Mucosa of descending colon (tissue), 3 donors: ENCODE results near the gene ABCF2. TPM values are rescaled to one million over a fixed set of nuclear protein-coding genes. Genes with fewer than 3 reads are reported as not detected.

Source experiments
- ATAC-seq: fragments of 200-7000 bp; cut with Tn5 transposase; one replicate; pipeline ENCODE4 v1.9.1; 2020; ENCODE audit warnings: mild to moderate bottlenecking, moderate library complexity
- DNase-seq, 3 donors: peaks; one replicate each; pipeline ENCODE4 v3.0.0-alpha.2; 2020
- H3K36me3 ChIP-seq: fragments of 200-600 bp; one replicate; pipeline ENCODE4 v1.8.0; 2021; ENCODE audit warnings: low read depth, mild to moderate bottlenecking
- H3K4me1 ChIP-seq: fragments of 200-600 bp; one replicate; pipeline ENCODE4 v1.8.0; 2021; ENCODE audit warnings: low read depth, mild to moderate bottlenecking
- H3K4me3 ChIP-seq: fragments of 200-600 bp; one replicate; pipeline ENCODE4 v1.8.0; 2021; ENCODE audit warnings: mild to moderate bottlenecking
- H3K9me3 ChIP-seq: fragments of 200-600 bp; one replicate; pipeline ENCODE4 v1.8.0; 2021; ENCODE audit warnings: mild to moderate bottlenecking
- CTCF ChIP-seq: fragments of 200-600 bp; IDR thresholded peaks from one replicate; pipeline ENCODE4 v1.8.0; 2022; ENCODE audit warnings: antibody characterized with exemption, mild to moderate bottlenecking
- intact Hi-C, 2 donors: fragments of 100-400 bp; cut with DNase I in 1 of 2; cut with micrococcal nuclease in 1 of 2; formaldehyde crosslinking; loops; one replicate each; pipeline versions ENCODE4 v1.11.0 to v1.11.1; 2022; cut with DNase I, micrococcal nuclease
- total RNA-seq, 3 donors: library from RNA; stranded (reverse); fragmentation: NEBNext Ultra II Directional in 2 of 3; extraction: Animal tissue kit (Norgen Biotek cat#: 25700) in 2 of 3; gene quantifications; one replicate each; pipeline versions ENCODE4 v1.2.1 to v1.2.4, GENCODE V29; 2021 to 2023
- donor health status: DM: no; HTN: no; CAD: no; lungs with moderate emphysema.
- donor health status: DM: no; HTN: no; CAD: no.
- donor health status: DM: no; HTN: yes; CAD: no.

ABCF2 gene
- total RNA-seq, 3 donors from 2014 or later: 27.0 to 36.4 (median 28.4) TPM

DNA sequence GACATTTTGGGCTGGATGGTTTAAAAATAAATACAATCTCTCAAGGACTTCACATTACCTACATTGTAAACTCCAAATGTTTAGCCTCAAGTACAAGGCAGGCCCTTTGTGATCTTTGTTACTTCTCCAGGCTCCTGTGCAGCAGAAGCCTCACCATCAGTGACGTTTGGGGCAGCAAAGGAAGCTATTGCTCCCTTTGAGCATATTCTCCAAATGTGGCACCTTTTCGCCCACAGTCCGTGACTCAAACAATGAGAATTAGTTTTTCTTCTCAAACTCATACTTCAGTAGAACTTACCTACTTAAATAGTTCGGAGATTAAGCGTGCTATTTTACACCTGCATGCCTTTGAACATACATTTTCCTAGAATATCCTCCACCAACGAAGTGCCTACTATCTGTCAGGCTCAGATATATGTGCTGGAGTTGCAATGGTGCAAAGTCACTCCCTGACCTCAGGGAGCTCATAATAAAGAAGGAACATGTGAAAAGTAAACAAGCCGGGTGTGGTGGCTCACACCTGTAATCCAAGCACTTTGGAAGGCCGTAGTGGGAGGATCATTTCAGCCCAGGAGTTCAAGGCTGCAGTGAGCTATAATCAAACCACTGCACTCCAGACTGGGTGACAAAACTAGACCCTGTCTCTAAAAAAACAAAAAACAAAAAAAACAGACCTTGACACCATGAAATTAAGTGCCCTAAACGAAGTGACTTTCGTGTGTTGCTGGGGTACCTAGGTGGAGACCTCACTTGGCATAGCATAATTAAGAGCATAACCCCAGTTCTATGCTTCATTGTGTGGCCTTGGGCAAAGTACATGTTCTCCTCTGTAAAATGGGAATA, 1.2 kb upstream of the ABCF2 start:
- peaks cover 33% of the 10 kb centered on the region for H3K4me1 ChIP-seq
- intact Hi-C loops: no loop called here
- no peaks in the 10 kb centered on the region for H3K36me3 ChIP-seq
- peak; percentile 54 for ATAC-seq
- no peaks in the 10 kb centered on the region for H3K9me3 ChIP-seq
- TF ChIP-seq CTCF: no peak
- DNase-seq: peak in 2 of 3 donors; percentile 33 to 63
- H3K4me3 ChIP-seq: no peak overlapping the region

- Histone ChIP-seq H3K9me3 (no peaks in the 10 kb centered on the region), H3K36me3 (no peaks in the 10 kb centered on the region), H3K4me1 (peaks cover 26% of the 10 kb centered on the region), H3K4me3 (peak overlapping the region; percentile 79)
- ATAC-seq (peak; percentile 6), DNase-seq (no peak)
- intact Hi-C loops: no loop called here
- TF ChIP-seq CTCF: no peak
Observed at GRCh38 chr7:151226560-151226874, 488 bp downstream of the ABCF2 start.

GRCh38 chr7:151225948-151226510, 976 bp downstream of the ABCF2 start:
- intact Hi-C loops: no loop called here
- no peak for DNase-seq
- no peak for TF ChIP-seq CTCF

DNA sequence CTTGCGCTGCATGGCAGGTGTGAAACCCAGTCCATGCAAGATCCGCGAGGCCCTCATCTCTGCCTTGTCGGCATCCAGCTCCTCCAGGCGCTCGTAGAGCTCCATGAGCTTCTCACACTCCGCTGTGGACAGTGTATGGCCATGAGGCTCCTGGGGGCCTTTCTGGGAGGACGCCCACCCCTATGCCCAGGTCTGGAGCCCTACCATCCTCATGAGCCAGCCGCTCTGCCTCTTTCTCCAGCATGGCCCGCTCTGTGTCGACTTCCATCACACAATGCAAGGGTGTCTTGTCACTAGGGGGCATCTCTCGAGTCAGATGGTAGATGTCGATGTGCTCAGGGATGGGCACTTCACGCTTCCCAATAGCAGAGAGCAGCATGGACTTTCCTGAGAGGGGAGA, 3.3 kb downstream of the ABCF2 start:
- DNase-seq (no peak), ATAC-seq (no peak)
- intact Hi-C loops: no loop called here
- H3K4me1 ChIP-seq: peaks cover 21% of the 10 kb centered on the region
- no peak for TF ChIP-seq CTCF
- no peak overlapping the region for H3K4me3 ChIP-seq
- no peaks in the 10 kb centered on the region for H3K36me3 ChIP-seq
- H3K9me3 ChIP-seq: no peaks in the 10 kb centered on the region

More at GRCh38 chr7:151225948-151226510, 976 bp downstream of the ABCF2 start:
- Histone ChIP-seq H3K4me1 (peaks cover 25% of the 10 kb centered on the region), H3K9me3 (no peaks in the 10 kb centered on the region), H3K4me3 (no peak overlapping the region), H3K36me3 (no peaks in the 10 kb centered on the region)
- ATAC-seq: no peak

DNA sequence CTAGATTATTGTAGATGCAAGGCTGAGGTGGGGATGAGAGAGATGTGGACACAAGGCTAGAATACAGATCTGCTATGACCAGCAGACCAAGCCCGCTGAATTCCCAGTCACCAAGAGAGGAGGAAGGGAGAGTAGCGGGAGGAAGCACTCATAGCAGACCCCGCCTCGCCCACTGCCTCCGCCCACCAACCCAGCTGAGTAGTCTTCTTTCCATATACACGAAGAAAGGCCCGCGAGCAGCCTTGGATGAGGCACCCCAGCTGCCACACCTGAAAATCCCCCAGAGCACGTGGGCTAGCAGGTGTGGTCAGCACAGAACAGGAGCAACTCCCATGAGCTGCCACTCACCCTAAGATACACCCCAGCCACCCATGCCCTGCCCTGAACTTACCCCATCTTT, 8.8 kb downstream of the ABCF2 start:
- DNase-seq: no peak
- intact Hi-C loops: no loop called here
- ATAC-seq: no peak

More for the DNA sequence above, 8.8 kb downstream of the ABCF2 start:
- Histone ChIP-seq H3K36me3 (peaks cover 4% of the 10 kb centered on the region), H3K4me1 (peaks cover 3% of the 10 kb centered on the region), H3K4me3 (no peak overlapping the region), H3K9me3 (no peaks in the 10 kb centered on the region)
- no peak for TF ChIP-seq CTCF
